Cardiac muscle cell (in vitro differentiated cells and primary cell): Measurements from ENCODE around the gene FTO. TPM values are rescaled to one million over a fixed set of nuclear protein-coding genes. Genes with fewer than 3 reads are reported as not detected.

ENCODE experiments used
- DNase-seq, 2 donors: peaks; one replicate each; pipeline versions ENCODE4 v3.0.0 to v3.0.0-alpha.2; 2010 to 2017; ENCODE audit warnings: low read depth in 1 of 2, low spot score in 1 of 2
- H3K27ac ChIP-seq: fragments of 200-600 bp; sonication (generic); 2 replicates; pipeline ENCODE4 v1.5.1; 2016
- H3K27me3 ChIP-seq: fragments of 200-600 bp; sonication (generic); 2 replicates; pipeline ENCODE4 v1.6.0; 2016; ENCODE audit warnings: control low read depth
- H3K36me3 ChIP-seq: fragments of 200-600 bp; sonication (generic); 2 replicates; pipeline ENCODE4 v1.5.1; 2016; ENCODE audit warnings: control low read depth
- H3K4me1 ChIP-seq: fragments of 200-600 bp; sonication (generic); 2 replicates; pipeline ENCODE4 v1.8.1; 2017; ENCODE audit warnings: low read depth, mild to moderate bottlenecking, mixed run types
- H3K4me3 ChIP-seq: fragments of 200-600 bp; sonication (generic); 2 replicates; pipeline ENCODE4 v1.5.1; 2016; ENCODE audit warnings: mild to moderate bottlenecking
- H3K9me3 ChIP-seq: fragments of 200-600 bp; sonication (generic); 2 replicates; pipeline ENCODE4 v1.5.1; 2017; ENCODE audit warnings: low read depth, mild to moderate bottlenecking, control low read depth
- polyA plus RNA-seq: library from polyadenylated mRNA; unstranded; fragments of >200 nt; fragmentation: Nextera tagmentation; extraction: Ambion mirVana; gene quantifications from 2 replicates; pipeline ENCODE4 v1.2.1, GENCODE V29; 2016
- total RNA-seq: library from RNA; depleted of rRNA; stranded (reverse); fragments of >200 nt; gene quantifications from 2 replicates; pipeline ENCODE4 v1.2.3, GENCODE V29; 2016
- TF ChIP-seq, protein P1 (sequence below): IDR thresholded peaks from 2 replicates; pipeline ENCODE4 v1.5.1; 2012; ENCODE audit warnings: low read depth, mild to moderate bottlenecking, low read length

The FTO gene
- total and polyA plus RNA-seq, 2 experiments from 2014 or later, result 77.7 to 93.8 TPM

DNA sequence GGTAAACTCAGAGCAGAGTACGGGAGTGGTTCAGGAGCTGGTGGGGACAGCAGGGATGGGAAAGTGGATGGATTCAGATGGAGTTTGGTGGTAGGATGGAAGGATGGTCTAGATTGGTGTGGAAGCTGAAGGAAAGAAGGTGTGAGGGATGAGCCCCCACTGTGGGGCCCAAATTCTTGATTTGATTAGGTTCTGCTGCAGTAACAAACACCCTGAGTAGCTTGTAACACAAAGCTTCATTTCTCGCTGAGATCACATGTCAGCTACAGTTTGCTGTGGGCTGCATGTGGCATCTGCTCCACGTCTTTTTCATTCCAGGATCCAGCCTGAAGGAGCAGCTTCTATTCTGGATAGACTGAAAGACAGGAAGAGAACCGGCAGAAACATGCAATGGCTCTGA, 438.8 kb downstream of the FTO start:
- no peaks in the 10 kb centered on the region for H3K27me3 ChIP-seq
- TF ChIP-seq, protein P1, sequence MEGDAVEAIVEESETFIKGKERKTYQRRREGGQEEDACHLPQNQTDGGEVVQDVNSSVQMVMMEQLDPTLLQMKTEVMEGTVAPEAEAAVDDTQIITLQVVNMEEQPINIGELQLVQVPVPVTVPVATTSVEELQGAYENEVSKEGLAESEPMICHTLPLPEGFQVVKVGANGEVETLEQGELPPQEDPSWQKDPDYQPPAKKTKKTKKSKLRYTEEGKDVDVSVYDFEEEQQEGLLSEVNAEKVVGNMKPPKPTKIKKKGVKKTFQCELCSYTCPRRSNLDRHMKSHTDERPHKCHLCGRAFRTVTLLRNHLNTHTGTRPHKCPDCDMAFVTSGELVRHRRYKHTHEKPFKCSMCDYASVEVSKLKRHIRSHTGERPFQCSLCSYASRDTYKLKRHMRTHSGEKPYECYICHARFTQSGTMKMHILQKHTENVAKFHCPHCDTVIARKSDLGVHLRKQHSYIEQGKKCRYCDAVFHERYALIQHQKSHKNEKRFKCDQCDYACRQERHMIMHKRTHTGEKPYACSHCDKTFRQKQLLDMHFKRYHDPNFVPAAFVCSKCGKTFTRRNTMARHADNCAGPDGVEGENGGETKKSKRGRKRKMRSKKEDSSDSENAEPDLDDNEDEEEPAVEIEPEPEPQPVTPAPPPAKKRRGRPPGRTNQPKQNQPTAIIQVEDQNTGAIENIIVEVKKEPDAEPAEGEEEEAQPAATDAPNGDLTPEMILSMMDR, result no peak
- no peaks in the 10 kb centered on the region for H3K36me3 ChIP-seq
- peaks cover 20% of the 10 kb centered on the region for H3K4me1 ChIP-seq
- no peak overlapping the region for H3K4me3 ChIP-seq
- no peak overlapping the region for H3K27ac ChIP-seq
- DNase-seq, result no peak
- no peaks in the 10 kb centered on the region for H3K9me3 ChIP-seq

DNA sequence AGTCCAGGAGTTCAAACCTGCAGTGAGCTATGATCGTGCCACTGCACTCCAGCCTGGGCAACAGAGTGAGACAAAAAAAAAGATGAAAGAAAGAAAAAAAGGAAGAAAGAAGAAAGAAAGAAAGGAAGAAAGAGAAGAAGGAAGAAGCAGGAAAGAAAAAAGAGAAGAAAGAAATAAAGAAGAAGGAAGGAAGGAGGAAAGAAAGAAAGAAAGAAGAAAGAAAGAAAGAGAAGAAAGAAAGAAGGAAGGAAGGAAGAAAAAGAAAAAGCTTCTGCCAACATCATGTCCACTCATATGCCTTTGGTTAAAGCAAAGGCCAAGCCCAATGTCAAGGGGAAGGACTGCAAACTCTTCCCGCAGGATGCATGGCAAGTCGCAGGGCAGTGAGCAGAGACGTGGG, 439.5 kb downstream of the FTO start:
- no peak for DNase-seq
- Histone ChIP-seq H3K4me1 (peaks cover 20% of the 10 kb centered on the region), H3K27me3 (no peaks in the 10 kb centered on the region), H3K9me3 (no peaks in the 10 kb centered on the region), H3K27ac (no peak overlapping the region), H3K36me3 (no peaks in the 10 kb centered on the region), H3K4me3 (no peak overlapping the region)
- TF ChIP-seq, protein P1, result no peak

DNA sequence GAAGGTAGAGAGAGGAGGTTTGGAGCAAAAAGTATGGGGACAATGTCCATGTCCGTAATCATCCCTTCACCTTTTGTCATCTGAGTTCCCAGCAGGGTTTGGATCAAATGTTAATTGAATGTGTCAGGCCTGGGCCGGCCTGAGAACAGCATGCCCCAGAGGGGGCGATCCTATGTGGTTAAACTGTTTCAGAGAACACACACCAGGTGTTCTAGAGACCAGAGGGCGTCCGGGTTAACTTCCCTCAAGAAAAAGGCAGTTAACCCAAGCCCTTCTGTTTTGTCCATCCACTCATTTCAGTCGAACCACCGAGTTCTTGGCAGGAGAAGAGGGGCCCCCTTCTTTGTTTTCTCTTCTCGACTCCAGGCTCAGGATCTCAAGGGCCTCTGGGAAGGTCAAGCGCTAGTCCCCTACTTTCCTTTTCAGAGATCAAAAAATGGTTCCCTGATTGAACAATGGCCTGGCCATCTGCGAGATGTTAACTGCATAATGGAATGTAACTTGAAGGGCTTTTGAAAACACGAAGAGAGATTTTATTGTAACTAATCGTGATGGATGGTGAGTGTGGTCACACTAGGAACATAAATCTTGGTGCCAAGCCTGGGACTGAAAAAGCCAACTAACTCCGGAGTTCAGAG, 440.1 kb downstream of the FTO start:
- no peaks in the 10 kb centered on the region for H3K9me3 ChIP-seq
- H3K27ac ChIP-seq, result no peak overlapping the region
- no peak overlapping the region for H3K4me3 ChIP-seq
- TF ChIP-seq, protein P1, result no peak
- H3K27me3 ChIP-seq, result no peaks in the 10 kb centered on the region
- DNase-seq, result no peak
- peaks cover 20% of the 10 kb centered on the region for H3K4me1 ChIP-seq
- no peaks in the 10 kb centered on the region for H3K36me3 ChIP-seq

DNA sequence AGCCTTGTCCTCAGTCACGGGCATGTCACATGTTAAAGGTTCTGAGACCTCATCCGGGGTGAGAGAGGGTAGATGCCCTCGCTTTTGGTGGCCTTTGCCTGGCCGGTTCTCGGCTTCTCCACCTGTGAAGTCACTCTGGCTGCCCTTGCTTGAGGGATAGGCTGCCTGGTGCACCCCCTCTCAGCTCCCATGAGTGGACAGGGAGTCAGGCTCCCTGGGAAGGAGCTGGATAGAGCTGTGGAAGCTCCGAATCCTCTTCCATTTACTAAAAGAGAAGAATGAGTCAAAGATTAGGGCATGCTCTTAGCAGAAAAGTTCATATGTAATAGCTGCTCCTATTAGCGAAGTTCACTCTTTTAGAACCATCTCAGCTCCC, 440.6 kb downstream of the FTO start:
- H3K4me3 ChIP-seq, result no peak overlapping the region
- H3K9me3 ChIP-seq, result no peaks in the 10 kb centered on the region
- DNase-seq, result no peak
- H3K4me1 ChIP-seq, result peaks cover 25% of the 10 kb centered on the region
- TF ChIP-seq, protein P1, result no peak
- no peaks in the 10 kb centered on the region for H3K36me3 ChIP-seq
- H3K27me3 ChIP-seq, result no peaks in the 10 kb centered on the region
- H3K27ac ChIP-seq, result no peak overlapping the region

DNA sequence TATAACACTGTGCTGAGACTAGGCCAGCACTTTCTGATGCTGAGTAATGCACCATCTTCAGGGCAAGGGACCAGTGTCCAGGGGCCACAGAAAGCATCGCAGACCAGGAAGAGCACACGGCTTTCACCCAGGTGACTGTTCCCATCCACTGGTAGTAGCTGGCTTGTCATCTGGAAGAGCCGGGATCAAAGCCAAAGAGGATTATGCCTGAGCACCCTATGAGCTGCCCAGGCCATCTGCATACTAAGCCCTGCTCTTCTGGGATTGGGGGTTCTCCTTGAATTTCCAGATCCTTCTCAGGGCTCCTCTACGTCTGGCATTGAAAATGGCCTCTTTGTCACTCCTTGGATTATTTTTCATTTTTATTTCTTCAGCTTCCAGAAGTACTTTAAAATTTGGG, 441.9 kb downstream of the FTO start:
- Histone ChIP-seq H3K4me1 (peaks cover 14% of the 10 kb centered on the region), H3K27ac (no peak overlapping the region), H3K36me3 (no peaks in the 10 kb centered on the region), H3K4me3 (no peak overlapping the region), H3K9me3 (no peaks in the 10 kb centered on the region), H3K27me3 (no peaks in the 10 kb centered on the region)
- TF ChIP-seq, protein P1, result no peak
- DNase-seq, result no peak
